GM12872 (cell line): ENCODE data around the gene GCM1.
A peak's percentile ranks its signal among the peaks of the same experiment; 100 is the strongest.

Experiments
- CTCF ChIP-seq: IDR thresholded peaks from 3 replicates; pipeline ENCODE4 v1.5.1; 2011; ENCODE audit warnings: low read depth, mild to moderate bottlenecking, low read length, moderate library complexity; ENCODE audit not compliant: insufficient read depth

GCM1 gene

GRCh38 chr6:53113742-53114141 lies 34.9 kb downstream of the GCM1 start:
- no peak for TF ChIP-seq CTCF

- TF ChIP-seq CTCF = no peak
Measured at GRCh38 chr6:53112871-53113270, 35.8 kb downstream of the GCM1 start.

- TF ChIP-seq CTCF = no peak
Measured at GRCh38 chr6:53112404-53112803, 36.2 kb downstream of the GCM1 start.

- TF ChIP-seq CTCF = no peak
Measured at GRCh38 chr6:53111865-53112264, 36.8 kb downstream of the GCM1 start.

GRCh38 chr6:53109612-53110011 lies 39.0 kb downstream of the GCM1 start:
- TF ChIP-seq CTCF = no peak

GRCh38 chr6:53107091-53107490 lies 41.5 kb downstream of the GCM1 start:
- no peak for TF ChIP-seq CTCF

GRCh38 chr6:53104916-53105315 lies 43.7 kb downstream of the GCM1 start:
- TF ChIP-seq CTCF = no peak

GRCh38 chr6:53103993-53104675 lies 44.5 kb downstream of the GCM1 start:
- TF ChIP-seq CTCF = peak; percentile 16; the same call in 1 of the 3 replicates
